Measurements from ENCODE around the gene EIF2D.

- no peak for TF ChIP-seq EZH2 (IDR thresholded peaks at IDR 0.05; ENCODE audit: borderline replicate concordance, low read depth, low read length, severe bottlenecking)
- no peak for TF ChIP-seq CTCF (IDR thresholded peaks at IDR 0.05; ENCODE audit: borderline replicate concordance, extremely low read depth, low read length, poor library complexity, severe bottlenecking)
Observed at GRCh38 chr1:206573319-206573718, 38.9 kb downstream of the EIF2D start.

Measured in DND-41 (cell line).